Measurements from ENCODE around the gene CD84. TPM values are rescaled to one million over a fixed set of nuclear protein-coding genes. Genes with fewer than 3 reads are reported as not detected.

The CD84 gene
- polyA plus RNA-seq, 1 of the 3 experiments (the other 2 are of a cell fraction): not detected

DNA sequence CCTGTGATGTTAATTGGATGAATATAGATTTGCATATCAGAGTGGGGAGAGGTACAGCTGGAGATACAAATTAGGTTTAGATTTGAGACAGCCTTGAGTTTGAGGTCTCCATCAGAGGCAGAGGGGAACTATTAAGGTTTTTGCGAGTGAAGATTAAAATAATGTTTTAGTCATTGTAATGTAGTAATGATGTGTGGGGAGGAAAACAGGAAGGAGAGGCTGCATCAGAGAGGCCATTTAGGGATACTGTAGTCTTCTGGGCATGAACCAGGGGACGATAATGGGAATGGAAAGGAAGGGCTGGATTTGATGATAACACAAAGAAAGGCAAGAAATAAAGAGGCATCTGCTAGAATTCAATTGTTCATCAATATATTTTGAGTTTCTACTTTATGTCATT lies 9.5 kb downstream of the CD84 start:
- CTCF ChIA-PET: interaction anchor here (1.1 kb wide), 1 partner anchor 15 kb away, joined by 3 read pairs; no protein-coding TSS in a partner anchor
- WGBS (ENCODE audit: low lambda C conversion rate): 10% methylated on average over 2 of the region's 2 CpGs

More for the DNA sequence above, 9.5 kb downstream of the CD84 start:
- no peaks in the 10 kb centered on the region for H3K36me3 ChIP-seq (replicated peaks in 1 of 2; ENCODE audit: control insufficient read depth in 1 of 2, insufficient read depth in 2 of 2, low read length in 1 of 2)
- no peaks in the 10 kb centered on the region for H3K9me2 ChIP-seq
- no peaks in the 10 kb centered on the region for H3K9me3 ChIP-seq
- TF ChIP-seq EZH2phosphoT487 (IDR thresholded peaks at IDR 0.05; ENCODE audit: borderline replicate concordance, low read depth) (no peak), POLR2AphosphoS5 (IDR thresholded peaks at IDR 0.05; ENCODE audit: low read depth, low read length) (no peak), MXI1 (IDR thresholded peaks at IDR 0.05; ENCODE audit: low read depth, low read length) (no peak), YY1 (IDR thresholded peaks at IDR 0.05; ENCODE audit: low read depth) (no peak), GATA2 (CRISPR knock-in tag; IDR thresholded peaks at IDR 0.05) (no peak), TCF12 (IDR thresholded peaks at IDR 0.05) (no peak), TAF1 (IDR thresholded peaks at IDR 0.05; ENCODE audit: borderline replicate concordance, low read depth, low read length) (no peak), ELF1 (IDR thresholded peaks at IDR 0.05) (no peak), MEF2A (IDR thresholded peaks at IDR 0.05; ENCODE audit: borderline replicate concordance, low read depth) (no peak)
- TF ChIP-seq, protein P1, sequence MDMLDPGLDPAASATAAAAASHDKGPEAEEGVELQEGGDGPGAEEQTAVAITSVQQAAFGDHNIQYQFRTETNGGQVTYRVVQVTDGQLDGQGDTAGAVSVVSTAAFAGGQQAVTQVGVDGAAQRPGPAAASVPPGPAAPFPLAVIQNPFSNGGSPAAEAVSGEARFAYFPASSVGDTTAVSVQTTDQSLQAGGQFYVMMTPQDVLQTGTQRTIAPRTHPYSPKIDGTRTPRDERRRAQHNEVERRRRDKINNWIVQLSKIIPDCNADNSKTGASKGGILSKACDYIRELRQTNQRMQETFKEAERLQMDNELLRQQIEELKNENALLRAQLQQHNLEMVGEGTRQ (IDR thresholded peaks at IDR 0.05; ENCODE audit: borderline replicate concordance, low read depth, low read length): no peak
- TF ChIP-seq, protein P2, sequence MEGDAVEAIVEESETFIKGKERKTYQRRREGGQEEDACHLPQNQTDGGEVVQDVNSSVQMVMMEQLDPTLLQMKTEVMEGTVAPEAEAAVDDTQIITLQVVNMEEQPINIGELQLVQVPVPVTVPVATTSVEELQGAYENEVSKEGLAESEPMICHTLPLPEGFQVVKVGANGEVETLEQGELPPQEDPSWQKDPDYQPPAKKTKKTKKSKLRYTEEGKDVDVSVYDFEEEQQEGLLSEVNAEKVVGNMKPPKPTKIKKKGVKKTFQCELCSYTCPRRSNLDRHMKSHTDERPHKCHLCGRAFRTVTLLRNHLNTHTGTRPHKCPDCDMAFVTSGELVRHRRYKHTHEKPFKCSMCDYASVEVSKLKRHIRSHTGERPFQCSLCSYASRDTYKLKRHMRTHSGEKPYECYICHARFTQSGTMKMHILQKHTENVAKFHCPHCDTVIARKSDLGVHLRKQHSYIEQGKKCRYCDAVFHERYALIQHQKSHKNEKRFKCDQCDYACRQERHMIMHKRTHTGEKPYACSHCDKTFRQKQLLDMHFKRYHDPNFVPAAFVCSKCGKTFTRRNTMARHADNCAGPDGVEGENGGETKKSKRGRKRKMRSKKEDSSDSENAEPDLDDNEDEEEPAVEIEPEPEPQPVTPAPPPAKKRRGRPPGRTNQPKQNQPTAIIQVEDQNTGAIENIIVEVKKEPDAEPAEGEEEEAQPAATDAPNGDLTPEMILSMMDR (IDR thresholded peaks at IDR 0.05): no peak
- TF ChIP-seq, protein P3, sequence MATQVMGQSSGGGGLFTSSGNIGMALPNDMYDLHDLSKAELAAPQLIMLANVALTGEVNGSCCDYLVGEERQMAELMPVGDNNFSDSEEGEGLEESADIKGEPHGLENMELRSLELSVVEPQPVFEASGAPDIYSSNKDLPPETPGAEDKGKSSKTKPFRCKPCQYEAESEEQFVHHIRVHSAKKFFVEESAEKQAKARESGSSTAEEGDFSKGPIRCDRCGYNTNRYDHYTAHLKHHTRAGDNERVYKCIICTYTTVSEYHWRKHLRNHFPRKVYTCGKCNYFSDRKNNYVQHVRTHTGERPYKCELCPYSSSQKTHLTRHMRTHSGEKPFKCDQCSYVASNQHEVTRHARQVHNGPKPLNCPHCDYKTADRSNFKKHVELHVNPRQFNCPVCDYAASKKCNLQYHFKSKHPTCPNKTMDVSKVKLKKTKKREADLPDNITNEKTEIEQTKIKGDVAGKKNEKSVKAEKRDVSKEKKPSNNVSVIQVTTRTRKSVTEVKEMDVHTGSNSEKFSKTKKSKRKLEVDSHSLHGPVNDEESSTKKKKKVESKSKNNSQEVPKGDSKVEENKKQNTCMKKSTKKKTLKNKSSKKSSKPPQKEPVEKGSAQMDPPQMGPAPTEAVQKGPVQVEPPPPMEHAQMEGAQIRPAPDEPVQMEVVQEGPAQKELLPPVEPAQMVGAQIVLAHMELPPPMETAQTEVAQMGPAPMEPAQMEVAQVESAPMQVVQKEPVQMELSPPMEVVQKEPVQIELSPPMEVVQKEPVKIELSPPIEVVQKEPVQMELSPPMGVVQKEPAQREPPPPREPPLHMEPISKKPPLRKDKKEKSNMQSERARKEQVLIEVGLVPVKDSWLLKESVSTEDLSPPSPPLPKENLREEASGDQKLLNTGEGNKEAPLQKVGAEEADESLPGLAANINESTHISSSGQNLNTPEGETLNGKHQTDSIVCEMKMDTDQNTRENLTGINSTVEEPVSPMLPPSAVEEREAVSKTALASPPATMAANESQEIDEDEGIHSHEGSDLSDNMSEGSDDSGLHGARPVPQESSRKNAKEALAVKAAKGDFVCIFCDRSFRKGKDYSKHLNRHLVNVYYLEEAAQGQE (IDR thresholded peaks at IDR 0.05; ENCODE audit: low read depth, low read length): no peak
- no peaks in the 10 kb centered on the region; the same call in 1 of the 2 replicates for H3K27me3 ChIP-seq (ENCODE audit: insufficient read depth)
- H3K4me2 ChIP-seq: no peak overlapping the region
- H3K4me1 ChIP-seq (ENCODE audit: control insufficient read depth in 1 of 2, insufficient read depth in 2 of 2, low read depth in 1 of 2, low read length in 1 of 2): no peaks in the 10 kb centered on the region
- POLR2A ChIA-PET: no interaction called here
- no peaks in the 10 kb centered on the region for H3F3A ChIP-seq (replicated peaks; ENCODE audit: insufficient read depth)
- no peak overlapping the region for H3K4me3 ChIP-seq (ENCODE audit: low read depth in 2 of 2, low read length in 1 of 2)
- H4K20me1 ChIP-seq (ENCODE audit: insufficient read depth): no peaks in the 10 kb centered on the region
- DNase-seq: no peak
- no peak overlapping the region for H2AFZ ChIP-seq (ENCODE audit: low read depth)
- no peaks in the 10 kb centered on the region for H3K79me2 ChIP-seq (ENCODE audit: insufficient read depth)
- H3K9ac ChIP-seq: no peak overlapping the region
- no peak overlapping the region for H3K27ac ChIP-seq (ENCODE audit: low read depth in 2 of 2, low read length in 1 of 2)
